HK-2 (cell line): ENCODE data around the gene ANOS1.
A peak's percentile ranks its signal among the peaks of the same experiment; 100 is the strongest.
"Not testable (repeated sequence)": the region's sequence is repeated elsewhere in the genome, so short reads cannot be mapped to it uniquely, and the experiment has no call there.

Source experiments
- DNase-seq: peaks from one replicate; pipeline ENCODE4 v3.0.0-alpha.2; 2018; ENCODE audit not compliant: unreplicated experiment

The ANOS1 gene

DNA sequence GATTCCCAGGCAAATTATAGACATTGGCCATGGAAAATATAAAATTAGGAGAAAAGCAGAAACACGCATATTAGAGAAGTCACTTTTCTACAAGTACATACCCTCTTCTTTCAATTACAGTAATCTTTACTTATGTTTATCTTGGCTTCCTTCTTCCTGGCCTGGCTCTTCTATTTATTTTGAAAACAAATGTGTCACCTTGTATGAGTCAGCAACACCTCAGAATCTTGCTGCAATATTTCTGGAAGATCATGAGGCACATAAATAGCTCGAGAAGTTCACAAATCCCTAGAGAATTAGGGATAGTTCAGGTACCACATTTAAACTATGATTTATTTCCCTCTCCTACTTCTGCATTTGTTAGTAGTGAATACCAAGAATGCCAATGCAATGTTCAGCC lies 124.6 kb downstream of the ANOS1 start:
- no peak for DNase-seq

DNA sequence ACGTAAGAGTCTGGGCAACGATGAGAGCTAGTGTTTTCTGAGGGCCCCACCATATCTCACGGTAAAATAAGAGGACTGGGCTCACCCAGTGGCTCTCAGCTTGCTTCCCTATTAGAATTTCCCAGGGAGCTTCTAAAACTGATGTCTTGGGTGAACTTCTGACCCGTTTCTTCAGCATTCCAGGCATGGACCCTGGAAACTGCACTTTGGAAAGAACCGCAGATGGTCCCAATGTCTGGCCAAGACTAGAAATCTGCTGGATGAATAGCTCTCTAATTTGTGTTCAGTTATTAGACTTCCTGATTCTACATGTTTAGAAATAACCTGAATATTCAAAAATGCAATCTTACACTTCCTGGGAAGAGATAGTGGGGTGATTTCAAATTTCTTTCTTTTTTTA lies 127.8 kb downstream of the ANOS1 start:
- DNase-seq = no peak

DNA sequence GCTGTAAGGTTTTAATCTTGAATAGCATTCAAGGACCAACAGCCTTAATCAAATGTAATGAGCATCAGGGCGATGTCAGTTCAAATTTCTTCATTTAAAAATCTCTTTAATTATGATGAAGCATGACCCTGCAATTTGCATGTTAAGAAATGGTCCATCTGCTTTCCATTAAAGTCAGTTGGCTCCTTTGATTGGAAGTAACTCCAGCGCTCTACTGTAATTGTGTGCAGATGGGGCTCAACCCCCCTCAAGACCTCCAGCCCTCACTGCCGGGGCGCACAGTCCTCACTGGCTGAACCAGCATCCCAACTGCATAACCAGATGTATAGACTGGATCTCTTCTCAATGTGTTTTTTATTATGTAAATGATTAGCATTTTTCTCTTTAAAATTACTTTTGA lies 140.4 kb downstream of the ANOS1 start:
- DNase-seq = no peak

DNA sequence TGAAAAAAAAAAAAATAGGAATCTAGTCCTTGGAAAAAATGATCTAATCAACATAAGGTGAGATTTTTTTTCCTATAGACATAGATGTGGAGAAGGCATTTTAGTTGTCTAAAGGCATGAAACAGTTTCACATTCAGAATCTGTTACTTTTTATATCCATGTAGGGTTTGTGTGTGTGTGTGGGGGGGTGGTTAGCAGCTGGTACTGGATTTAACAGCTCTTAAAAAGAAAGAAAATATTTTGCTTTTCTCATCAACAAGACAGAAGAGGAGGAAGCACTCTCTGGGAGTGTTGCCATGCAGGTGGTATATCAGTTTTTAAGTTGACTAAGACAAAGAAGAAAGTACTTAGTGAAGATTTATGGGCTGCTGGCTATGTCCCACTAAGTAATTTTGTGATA lies 145.0 kb downstream of the ANOS1 start:
- DNase-seq = no peak

DNA sequence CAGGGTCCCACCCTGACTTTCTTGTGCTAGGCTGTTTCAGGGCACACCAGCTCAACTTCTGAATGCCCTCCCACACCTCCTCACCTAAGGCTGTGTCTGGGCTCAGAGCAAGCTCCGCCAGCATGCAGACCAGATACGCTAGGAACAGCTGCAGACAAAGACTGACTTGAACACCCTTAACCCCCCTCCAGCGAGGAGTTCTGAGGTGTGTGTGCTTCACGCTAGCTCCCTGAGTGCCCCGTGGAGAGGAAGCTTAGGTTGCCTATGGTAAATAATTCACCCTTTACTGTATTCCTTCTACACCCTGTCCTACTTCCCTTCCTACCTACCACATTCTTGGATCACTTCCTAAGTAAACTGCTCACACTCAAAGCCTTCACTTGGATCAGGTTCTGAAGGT lies 152.3 kb downstream of the ANOS1 start:
- no peak for DNase-seq

DNA sequence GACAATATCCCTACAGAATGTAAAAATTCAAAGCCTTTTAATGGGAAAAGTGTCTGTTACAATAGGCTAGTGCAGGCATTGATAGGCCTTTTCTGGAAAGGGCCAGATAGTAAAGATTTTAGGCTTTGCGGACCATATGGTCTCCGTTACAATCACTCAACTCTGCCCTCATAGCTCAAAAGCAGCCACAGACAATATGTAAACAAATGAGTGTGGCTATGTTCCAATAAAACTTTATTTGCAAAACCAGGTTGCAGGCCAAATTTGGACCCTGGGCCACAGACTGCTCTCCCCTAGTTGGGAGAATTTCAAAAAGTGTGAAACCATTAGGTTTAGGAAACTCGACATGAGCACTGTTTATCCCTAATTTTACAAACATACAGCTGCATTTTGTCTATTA lies 155.1 kb downstream of the ANOS1 start:
- DNase-seq = no peak

DNA sequence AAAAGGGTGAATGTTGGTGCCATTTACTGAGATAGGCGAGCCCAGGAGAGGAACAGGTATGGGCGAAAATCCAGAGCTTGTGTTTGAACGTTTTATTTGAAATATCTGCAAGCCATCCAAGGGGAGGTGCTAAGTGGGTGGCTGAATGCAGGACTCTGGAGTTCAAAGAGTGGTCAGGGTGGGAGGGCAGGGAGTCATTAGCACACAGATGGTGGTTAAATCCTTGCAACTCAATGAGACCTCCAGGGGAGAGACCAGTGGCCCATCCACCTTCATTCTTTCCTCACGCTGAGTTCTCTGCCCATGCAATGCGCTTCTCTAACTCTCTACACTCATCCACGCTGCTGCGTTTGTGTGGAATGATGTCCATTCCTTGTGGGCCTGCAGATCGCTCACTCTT lies 166.2 kb downstream of the ANOS1 start:
- DNase-seq = no peak

DNA sequence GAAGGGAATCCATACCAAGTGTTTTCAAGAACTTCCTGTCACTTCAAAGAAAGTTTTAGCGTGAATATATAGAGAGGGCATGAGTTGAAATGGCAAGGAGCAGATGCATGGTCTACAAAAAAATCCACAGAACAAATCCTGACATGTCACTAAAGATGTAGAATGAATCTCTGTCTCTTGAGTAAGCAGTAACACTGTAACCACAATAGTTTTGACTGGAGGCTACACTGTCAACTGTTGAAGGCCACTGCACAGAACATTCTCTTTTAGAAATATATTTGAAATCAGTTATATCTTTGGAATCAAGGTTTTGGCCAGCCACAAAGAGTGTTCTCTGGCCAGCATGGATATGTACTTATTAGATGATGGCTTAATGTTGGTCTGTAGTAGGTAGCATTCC lies 183.5 kb downstream of the ANOS1 start:
- DNase-seq = no peak

DNA sequence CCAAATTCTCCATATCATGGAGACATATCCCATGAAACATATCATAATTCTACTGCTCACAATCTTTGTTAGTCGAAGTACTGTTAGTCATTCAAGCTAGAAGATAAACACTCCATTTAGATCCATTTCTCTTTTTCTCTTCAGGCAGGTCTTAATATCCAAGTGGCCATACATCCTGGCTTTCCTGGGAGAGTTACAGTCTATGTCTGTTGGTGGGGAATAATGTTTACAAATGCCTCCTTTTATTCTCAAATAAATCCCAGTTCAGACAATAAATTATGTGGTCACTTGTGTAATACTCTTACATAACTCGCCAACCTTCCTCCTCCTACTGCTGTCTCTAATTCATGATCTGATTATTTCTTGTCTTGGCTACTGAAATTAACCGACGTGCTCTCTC lies 185.2 kb downstream of the ANOS1 start:
- no peak for DNase-seq

DNA sequence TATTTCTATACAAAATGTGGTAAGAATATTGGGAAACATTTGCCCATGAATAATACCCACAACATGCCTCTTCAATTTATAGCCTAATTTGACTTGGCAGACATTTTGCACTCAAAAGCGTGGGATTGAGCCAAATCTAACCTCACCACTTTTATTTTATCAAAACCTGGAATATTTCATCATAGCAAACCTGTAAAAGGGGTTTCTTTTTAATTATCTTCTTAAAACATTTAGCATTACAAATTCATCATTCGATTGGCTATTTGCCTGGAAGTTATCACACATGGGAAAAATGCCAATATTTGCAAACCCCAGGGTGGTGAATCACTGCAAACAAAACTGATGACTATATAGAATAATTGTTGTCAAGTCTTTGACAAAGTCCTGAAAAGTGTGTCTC lies 211.1 kb downstream of the ANOS1 start:
- DNase-seq = no peak

DNA sequence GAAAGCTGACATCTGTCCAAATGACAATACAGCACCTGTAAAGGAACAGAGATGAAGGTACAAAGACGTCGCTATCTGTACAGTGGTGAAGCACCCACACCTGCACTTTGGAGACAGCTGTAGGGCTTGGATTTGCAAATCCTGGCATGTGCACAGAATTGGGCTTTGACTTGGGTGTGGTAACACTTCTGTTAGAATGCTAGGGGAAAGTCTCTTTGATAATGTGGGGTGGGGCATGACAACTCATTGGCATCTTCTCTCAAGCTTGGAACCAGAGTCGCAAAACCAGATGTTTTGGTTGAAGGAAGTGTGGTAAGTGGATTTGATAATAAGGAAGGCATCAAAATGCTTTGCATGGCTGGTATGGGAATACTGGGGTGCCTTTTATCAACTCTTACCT lies 211.8 kb downstream of the ANOS1 start:
- DNase-seq = no peak

DNA sequence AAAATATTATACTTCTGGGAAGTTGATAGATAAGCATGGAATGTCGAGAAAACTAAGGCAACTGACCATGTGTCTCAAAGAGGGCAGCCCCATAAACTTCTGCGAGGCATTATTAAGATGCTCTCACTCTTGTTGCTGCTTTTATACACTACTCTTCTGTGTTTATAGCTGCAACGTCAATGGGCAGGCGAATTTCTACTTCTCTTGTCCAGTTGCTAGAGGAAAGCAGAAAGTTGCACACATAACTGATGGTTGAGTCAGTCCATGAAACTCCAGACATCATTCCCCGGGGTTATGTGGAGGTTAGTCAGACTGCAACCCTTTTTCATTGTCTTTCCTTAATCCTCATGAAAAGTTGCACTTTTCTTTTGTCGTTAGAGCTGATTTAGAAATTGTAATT lies 227.5 kb downstream of the ANOS1 start:
- peak; percentile 16 for DNase-seq

DNA sequence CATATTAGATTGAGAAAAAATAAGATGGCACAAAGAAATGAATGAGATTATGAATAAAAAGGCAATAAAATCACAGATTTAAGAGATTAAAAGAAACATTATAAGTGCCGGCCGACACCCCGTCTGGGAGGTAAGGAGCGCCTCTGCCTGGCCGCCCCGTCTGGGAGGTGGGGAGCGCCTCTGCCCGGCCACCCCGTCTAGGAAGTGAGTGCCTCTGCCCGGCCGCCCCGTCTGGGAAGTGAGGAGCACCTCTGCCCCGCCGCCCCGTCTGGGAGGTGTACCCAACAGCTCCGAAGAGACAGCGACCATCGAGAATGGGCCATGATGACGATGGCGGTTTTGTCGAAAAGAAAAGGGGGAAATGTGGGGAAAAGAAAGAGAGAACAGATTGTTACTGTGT lies 229.8 kb downstream of the ANOS1 start:
- DNase-seq = not testable (repeated sequence)

DNA sequence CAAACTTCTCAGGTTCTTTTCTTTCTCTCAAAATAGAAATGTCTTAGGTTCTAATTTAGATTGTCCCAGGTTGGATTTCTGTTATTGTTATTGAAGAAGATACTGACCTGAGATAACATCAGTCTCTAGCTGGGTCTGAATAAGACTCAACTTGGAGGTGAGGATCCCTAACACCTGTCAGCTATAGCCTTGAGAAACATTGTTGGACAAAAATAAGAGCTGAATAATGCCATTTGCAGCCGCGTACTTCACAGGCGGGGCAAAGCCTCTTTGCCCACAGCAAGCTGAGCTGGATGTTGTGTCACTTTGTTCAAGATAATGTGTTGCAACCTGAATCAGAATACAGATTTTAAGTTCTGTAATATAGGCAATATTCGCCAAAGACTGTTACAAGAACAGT lies 231.7 kb downstream of the ANOS1 start:
- DNase-seq = no peak

DNA sequence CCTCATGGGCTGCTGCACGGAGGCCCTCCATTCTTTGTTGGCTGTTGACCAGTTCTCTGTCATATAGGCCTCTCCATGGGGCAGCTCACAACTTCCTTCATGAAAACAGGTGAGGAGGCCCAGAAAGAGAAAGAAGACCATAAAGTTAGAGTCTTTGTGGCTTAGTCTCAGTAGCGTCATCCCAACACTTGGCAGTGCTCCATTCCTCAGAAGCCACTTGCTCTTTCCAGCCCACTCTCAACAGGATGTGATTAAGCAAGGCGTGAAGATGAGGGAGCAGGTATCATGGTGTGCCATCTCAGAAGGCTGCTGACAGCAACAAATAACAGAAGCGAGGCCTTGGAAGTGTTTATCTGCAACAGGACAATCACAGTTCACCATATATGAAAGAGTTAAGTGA lies 236.9 kb downstream of the ANOS1 start:
- DNase-seq = peak; percentile 12

DNA sequence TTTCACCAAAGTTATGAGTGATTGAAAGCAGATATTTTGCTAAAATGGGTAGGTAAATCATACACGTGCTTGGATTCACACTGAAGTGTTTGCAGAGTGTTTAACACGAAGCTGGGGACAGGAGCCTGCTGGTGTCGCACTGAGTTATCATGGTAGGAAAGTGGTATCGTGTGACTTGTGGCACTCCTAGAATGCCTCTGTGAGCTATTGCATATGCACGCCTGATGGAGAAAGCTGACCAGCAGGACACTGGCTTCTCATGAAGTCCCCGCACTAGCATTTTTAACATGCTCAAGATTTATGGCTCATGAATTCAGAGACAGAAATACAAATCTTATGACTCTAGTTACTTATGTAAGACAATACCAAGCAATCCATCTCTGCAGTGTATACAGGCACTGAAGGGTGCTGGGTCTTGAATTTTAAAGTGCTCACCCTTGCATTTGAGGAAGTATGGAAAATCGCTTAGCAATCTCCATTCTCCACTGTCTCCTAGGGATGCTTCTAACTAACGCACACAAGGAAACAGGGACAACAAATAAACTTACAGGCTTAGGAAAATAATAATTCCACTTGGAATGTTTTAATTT lies 247.5 kb downstream of the ANOS1 start:
- DNase-seq = no peak
